ENCODE results near the gene UTS2B. TPM values are rescaled to one million over a fixed set of nuclear protein-coding genes. Genes with fewer than 3 reads are reported as not detected.
"Not testable (repeated sequence)": the region's sequence is repeated elsewhere in the genome, so short reads cannot be mapped to it uniquely, and the experiment has no call there.

Gene UTS2B
- total RNA-seq, 1 donor from 2014 or later, result 0.47 TPM

GRCh38 chr3:191255156-191255555 is 75.2 kb downstream of the UTS2B start:
- no peak overlapping the region for H3K4me3 ChIP-seq
- intact Hi-C loops (cut with micrococcal nuclease), result no loop called here
- no peaks in the 10 kb centered on the region for H3K9me3 ChIP-seq (replicated peaks)
- H3K27me3 ChIP-seq (ENCODE audit: low read depth), result no peaks in the 10 kb centered on the region
- TF ChIP-seq CTCF (IDR thresholded peaks at IDR 0.05; ENCODE audit: borderline replicate concordance), result no peak
- no peak overlapping the region for H3K27ac ChIP-seq (replicated peaks)
- H3K4me1 ChIP-seq, result no peaks in the 10 kb centered on the region
- DNase-seq, result no peak
- H3K36me3 ChIP-seq, result no peaks in the 10 kb centered on the region

GRCh38 chr3:191254098-191254873 is 76.0 kb downstream of the UTS2B start:
- Histone ChIP-seq H3K27me3 (ENCODE audit: low read depth) (no peaks in the 10 kb centered on the region), H3K27ac (replicated peaks) (no peak overlapping the region), H3K4me3 (no peak overlapping the region), H3K4me1 (no peaks in the 10 kb centered on the region), H3K9me3 (replicated peaks) (no peaks in the 10 kb centered on the region), H3K36me3 (no peaks in the 10 kb centered on the region)
- intact Hi-C loops (cut with micrococcal nuclease), result no loop called here
- no peak for TF ChIP-seq CTCF (IDR thresholded peaks at IDR 0.05; ENCODE audit: borderline replicate concordance)
- no peak for DNase-seq

GRCh38 chr3:191253089-191253799 is 77.1 kb downstream of the UTS2B start:
- H3K27ac ChIP-seq (replicated peaks), result no peak overlapping the region
- no peaks in the 10 kb centered on the region for H3K36me3 ChIP-seq
- no peak for TF ChIP-seq CTCF (IDR thresholded peaks at IDR 0.05; ENCODE audit: borderline replicate concordance)
- DNase-seq, result no peak
- no peaks in the 10 kb centered on the region for H3K9me3 ChIP-seq (replicated peaks)
- H3K4me3 ChIP-seq, result no peak overlapping the region
- no peaks in the 10 kb centered on the region for H3K27me3 ChIP-seq (ENCODE audit: low read depth)
- H3K4me1 ChIP-seq, result no peaks in the 10 kb centered on the region
- intact Hi-C loops (cut with micrococcal nuclease), result no loop called here

GRCh38 chr3:191246630-191247029 is 83.7 kb downstream of the UTS2B start:
- no peaks in the 10 kb centered on the region for H3K27me3 ChIP-seq (ENCODE audit: low read depth)
- H3K9me3 ChIP-seq (replicated peaks), result no peaks in the 10 kb centered on the region
- H3K27ac ChIP-seq (replicated peaks), result no peak overlapping the region
- intact Hi-C loops (cut with micrococcal nuclease), result loop anchor here (5.0 kb wide), 1 partner anchor 141 kb away; no protein-coding TSS in a partner anchor
- H3K4me3 ChIP-seq, result no peak overlapping the region
- H3K4me1 ChIP-seq, result no peaks in the 10 kb centered on the region
- TF ChIP-seq CTCF (IDR thresholded peaks at IDR 0.05; ENCODE audit: borderline replicate concordance), result no peak
- no peaks in the 10 kb centered on the region for H3K36me3 ChIP-seq
- DNase-seq, result no peak

- H3K27ac ChIP-seq (replicated peaks); H3K4me1 ChIP-seq; DNase-seq; H3K4me3 ChIP-seq; H3K36me3 ChIP-seq; H3K27me3 ChIP-seq (ENCODE audit: low read depth); H3K9me3 ChIP-seq (replicated peaks): not testable (repeated sequence)
- intact Hi-C loops (cut with micrococcal nuclease), result loop anchor here (5.0 kb wide), 1 partner anchor 141 kb away; no protein-coding TSS in a partner anchor
Measured at GRCh38 chr3:191246034-191246433, 84.3 kb downstream of the UTS2B start.
